ENCODE results near the gene GTPBP6. TPM values are rescaled to one million over a fixed set of nuclear protein-coding genes. Genes with fewer than 3 reads are reported as not detected.

Gene GTPBP6
- total RNA-seq, 1 donor from 2014 or later = 47.2 TPM

DNA sequence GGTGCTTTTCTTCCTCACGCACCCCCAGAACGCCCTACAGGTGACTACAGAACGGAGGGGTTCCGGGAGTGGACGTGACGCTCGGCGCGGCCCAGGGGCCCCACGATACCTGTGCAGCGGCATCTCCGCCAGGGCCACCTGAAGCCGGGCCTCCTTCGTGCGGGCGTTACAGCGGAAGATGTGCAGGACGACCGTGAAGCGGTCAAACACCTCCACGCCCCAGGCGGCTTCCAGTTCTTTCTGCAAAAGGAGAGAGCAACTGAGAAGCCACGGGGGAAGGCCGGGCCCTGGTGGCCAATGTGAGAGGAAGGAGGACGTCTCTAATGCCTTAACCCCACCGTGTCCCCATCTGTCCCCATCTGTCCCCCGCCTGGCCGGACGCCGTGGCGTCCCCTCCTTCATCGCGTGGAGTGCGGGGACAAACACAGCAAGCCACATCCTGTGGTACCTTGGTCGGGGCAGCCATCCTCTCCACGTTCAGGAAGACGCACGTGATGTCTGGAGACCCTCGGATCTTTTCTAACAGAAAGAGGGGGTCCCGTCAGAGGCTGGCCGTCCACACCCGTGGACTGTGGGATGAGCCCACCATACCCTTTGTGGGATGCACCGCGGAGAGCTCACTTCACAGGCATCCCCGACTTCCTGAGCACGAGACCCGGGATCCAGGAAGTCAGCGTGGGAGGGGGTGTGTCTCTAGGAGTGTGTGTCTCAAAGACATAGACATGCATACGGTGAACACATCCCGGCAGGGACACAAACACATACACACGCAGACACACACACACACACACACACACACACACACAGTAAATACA, 3.6 kb downstream of the GTPBP6 start:
- Mint-ChIP-seq H3K4me1 (ENCODE audit: unreplicated experiment) (peaks cover 3% of the 10 kb centered on the region), H3K27ac (ENCODE audit: unreplicated experiment) (no peak overlapping the region), H3K27me3 (ENCODE audit: unreplicated experiment) (peaks cover 14% of the 10 kb centered on the region), H3K36me3 (ENCODE audit: low read depth, unreplicated experiment) (peaks cover 24% of the 10 kb centered on the region), H3K9me3 (ENCODE audit: unreplicated experiment) (no peaks in the 10 kb centered on the region), H3K4me3 (ENCODE audit: unreplicated experiment) (no peak overlapping the region)
- TF ChIP-seq, protein P1, sequence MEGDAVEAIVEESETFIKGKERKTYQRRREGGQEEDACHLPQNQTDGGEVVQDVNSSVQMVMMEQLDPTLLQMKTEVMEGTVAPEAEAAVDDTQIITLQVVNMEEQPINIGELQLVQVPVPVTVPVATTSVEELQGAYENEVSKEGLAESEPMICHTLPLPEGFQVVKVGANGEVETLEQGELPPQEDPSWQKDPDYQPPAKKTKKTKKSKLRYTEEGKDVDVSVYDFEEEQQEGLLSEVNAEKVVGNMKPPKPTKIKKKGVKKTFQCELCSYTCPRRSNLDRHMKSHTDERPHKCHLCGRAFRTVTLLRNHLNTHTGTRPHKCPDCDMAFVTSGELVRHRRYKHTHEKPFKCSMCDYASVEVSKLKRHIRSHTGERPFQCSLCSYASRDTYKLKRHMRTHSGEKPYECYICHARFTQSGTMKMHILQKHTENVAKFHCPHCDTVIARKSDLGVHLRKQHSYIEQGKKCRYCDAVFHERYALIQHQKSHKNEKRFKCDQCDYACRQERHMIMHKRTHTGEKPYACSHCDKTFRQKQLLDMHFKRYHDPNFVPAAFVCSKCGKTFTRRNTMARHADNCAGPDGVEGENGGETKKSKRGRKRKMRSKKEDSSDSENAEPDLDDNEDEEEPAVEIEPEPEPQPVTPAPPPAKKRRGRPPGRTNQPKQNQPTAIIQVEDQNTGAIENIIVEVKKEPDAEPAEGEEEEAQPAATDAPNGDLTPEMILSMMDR (IDR thresholded peaks at IDR 0.05; ENCODE audit: unreplicated experiment) = no peak
- no peak for DNase-seq (ENCODE audit: low spot score)

- peaks cover 3% of the 10 kb centered on the region for H3K4me1 Mint-ChIP-seq (ENCODE audit: unreplicated experiment)
- no peaks in the 10 kb centered on the region for H3K9me3 Mint-ChIP-seq (ENCODE audit: unreplicated experiment)
- no peak overlapping the region for H3K4me3 Mint-ChIP-seq (ENCODE audit: unreplicated experiment)
- H3K27ac Mint-ChIP-seq (ENCODE audit: unreplicated experiment) = no peak overlapping the region
- H3K27me3 Mint-ChIP-seq (ENCODE audit: unreplicated experiment) = peaks cover 14% of the 10 kb centered on the region
- H3K36me3 Mint-ChIP-seq (ENCODE audit: low read depth, unreplicated experiment) = peaks cover 31% of the 10 kb centered on the region
- no peak for DNase-seq (ENCODE audit: low spot score)
- TF ChIP-seq, protein P1 (IDR thresholded peaks at IDR 0.05; ENCODE audit: unreplicated experiment) = no peak
These were observed 4.5 kb downstream of the GTPBP6 start for GRCh38 chrX:314049-314448.

- peaks cover 3% of the 10 kb centered on the region for H3K4me1 Mint-ChIP-seq (ENCODE audit: unreplicated experiment)
- peak overlapping the region; percentile 84 for H3K27ac Mint-ChIP-seq (ENCODE audit: unreplicated experiment)
- H3K36me3 Mint-ChIP-seq (ENCODE audit: low read depth, unreplicated experiment) = peaks cover 31% of the 10 kb centered on the region
- TF ChIP-seq, protein P1 (IDR thresholded peaks at IDR 0.05; ENCODE audit: unreplicated experiment) = no peak
- peak overlapping the region; percentile 79 for H3K4me3 Mint-ChIP-seq (ENCODE audit: unreplicated experiment)
- H3K9me3 Mint-ChIP-seq (ENCODE audit: unreplicated experiment) = no peaks in the 10 kb centered on the region
- H3K27me3 Mint-ChIP-seq (ENCODE audit: unreplicated experiment) = peaks cover 14% of the 10 kb centered on the region
- no peak for DNase-seq (ENCODE audit: low spot score)
These were observed 5.0 kb downstream of the GTPBP6 start for GRCh38 chrX:313546-313945.

DNA sequence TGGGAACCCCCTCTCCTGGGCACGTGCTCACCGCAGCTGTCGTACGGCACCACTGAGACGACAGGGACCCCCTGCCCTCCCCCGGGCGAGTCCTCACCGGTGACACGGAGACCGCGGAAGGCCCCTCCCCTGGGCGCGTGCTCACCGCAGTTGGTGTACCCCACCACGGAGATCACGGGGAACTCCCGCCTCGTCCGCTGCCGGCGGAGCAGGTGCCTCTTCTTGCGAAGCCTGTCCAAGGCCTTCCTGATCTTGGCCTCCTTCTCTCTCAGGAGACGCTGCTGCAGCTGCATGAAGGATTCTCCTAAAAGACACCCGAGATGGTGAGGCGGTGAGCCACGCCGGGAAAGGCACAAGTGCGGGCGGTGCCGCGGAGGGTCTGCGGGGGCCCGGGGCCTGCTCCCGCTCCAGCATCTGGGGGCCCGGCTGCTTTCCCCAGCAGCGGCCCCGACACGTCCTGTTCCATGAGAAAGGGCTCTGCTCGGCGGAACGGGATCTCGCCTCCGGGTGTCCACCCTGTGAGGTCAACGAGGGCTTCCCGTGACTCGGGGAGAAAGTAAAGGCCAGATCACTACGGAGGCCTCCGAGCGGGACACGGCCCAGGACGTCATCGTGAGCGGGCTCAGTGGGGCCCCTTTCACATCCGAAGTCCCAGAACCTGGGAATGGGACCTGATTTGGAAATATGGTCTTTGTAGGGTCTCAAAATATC, 5.8 kb downstream of the GTPBP6 start:
- Mint-ChIP-seq H3K9me3 (ENCODE audit: unreplicated experiment) (no peaks in the 10 kb centered on the region), H3K27ac (ENCODE audit: unreplicated experiment) (no peak overlapping the region), H3K27me3 (ENCODE audit: unreplicated experiment) (peaks cover 12% of the 10 kb centered on the region), H3K36me3 (ENCODE audit: low read depth, unreplicated experiment) (peaks cover 31% of the 10 kb centered on the region), H3K4me3 (ENCODE audit: unreplicated experiment) (no peak overlapping the region), H3K4me1 (ENCODE audit: unreplicated experiment) (no peaks in the 10 kb centered on the region)
- DNase-seq (ENCODE audit: low spot score) = no peak
- TF ChIP-seq, protein P1 (IDR thresholded peaks at IDR 0.05; ENCODE audit: unreplicated experiment) = no peak
